Activated naive CD8-positive, alpha-beta T cell treated with anti-CD3 and anti-CD28 coated beads, Interleukin-2, amount 50 U/mL, for 24 hours (primary cell): ENCODE results near the gene PITRM1.

ENCODE experiments used
- ATAC-seq: fragments of 150-1000 bp; cut with Tn5 transposase; one replicate; pipeline ENCODE4 v1.10.0; 2021
- DNase-seq: peaks from one replicate; pipeline ENCODE4 v3.0.0; 2021
- H3K27ac Mint-ChIP-seq: one replicate; pipeline ENCODE4 v1.8.0; 2021; ENCODE audit warnings: mild to moderate bottlenecking, mixed read lengths
- H3K27me3 Mint-ChIP-seq: one replicate; pipeline ENCODE4 v1.8.0; 2021; ENCODE audit warnings: mixed read lengths
- H3K36me3 Mint-ChIP-seq: one replicate; pipeline ENCODE4 v1.8.0; 2021; ENCODE audit warnings: low read depth, mixed read lengths
- H3K4me1 Mint-ChIP-seq: one replicate; pipeline ENCODE4 v1.8.0; 2021; ENCODE audit warnings: mixed read lengths
- H3K4me3 Mint-ChIP-seq: one replicate; pipeline ENCODE4 v1.8.0; 2021; ENCODE audit warnings: mild to moderate bottlenecking, moderate library complexity, mixed read lengths
- H3K9me3 Mint-ChIP-seq: one replicate; pipeline ENCODE4 v1.8.0; 2021; ENCODE audit warnings: mixed read lengths

The PITRM1 gene

DNA sequence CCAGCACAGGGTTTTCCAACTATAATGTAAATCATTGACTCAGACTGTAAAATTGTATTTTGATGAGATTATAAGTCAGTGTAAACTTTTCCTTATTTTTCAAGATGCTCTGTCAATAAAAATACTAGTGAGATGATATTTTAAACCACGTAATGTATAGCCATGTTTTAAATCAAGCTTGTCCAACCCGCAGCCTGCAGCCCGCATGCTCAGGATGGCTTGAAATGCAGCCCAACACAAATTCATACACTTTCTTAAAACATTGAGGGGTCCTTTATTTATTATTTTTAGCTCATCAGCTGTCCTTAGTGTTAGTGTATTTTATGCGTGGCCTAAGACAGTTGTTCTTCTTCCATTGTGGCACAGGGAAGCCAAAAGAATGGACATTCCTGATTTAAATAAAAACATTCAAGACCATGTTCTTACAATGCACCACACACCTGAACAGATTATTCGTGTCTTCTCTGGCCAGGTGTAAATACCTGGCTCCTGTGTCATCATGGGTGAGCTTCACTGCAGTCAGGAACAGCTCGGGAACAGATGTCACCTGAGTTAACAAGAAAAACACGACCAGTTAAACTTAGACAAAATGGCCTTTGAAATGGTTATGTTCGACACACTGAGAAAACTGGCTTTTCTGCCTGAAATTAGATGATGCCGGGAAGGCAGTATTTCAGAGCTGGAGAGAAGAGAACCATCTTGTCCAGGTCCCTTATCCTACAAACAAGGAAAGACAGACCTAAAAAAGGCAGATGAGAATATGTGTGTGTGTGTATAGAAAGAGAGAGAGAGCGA, 5.9 kb downstream of the PITRM1 start:
- no peak for ATAC-seq
- Mint-ChIP-seq H3K36me3 (peaks cover 60% of the 10 kb centered on the region), H3K27ac (no peak overlapping the region), H3K4me3 (no peak overlapping the region), H3K4me1 (peaks cover 21% of the 10 kb centered on the region), H3K27me3 (no peaks in the 10 kb centered on the region), H3K9me3 (peaks cover 4% of the 10 kb centered on the region)
- no peak for DNase-seq

DNA sequence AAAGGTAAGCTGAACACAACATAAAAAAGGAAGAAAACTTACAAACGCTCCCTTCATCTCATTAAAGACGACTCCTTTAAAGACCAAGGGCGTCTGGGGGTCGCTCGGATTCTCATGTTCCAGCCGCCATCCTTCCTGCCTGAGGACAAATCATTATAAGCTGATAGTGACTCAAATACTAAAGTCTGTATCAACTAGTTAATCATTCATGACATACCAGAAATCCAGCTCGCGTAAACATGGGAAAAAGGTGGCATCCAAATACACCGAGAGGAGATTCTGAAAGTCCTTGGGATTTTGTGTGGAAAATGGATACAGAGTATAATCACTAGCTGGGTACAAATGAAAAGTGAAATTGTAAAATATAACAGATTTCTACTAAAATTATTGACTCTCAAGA, 7.4 kb downstream of the PITRM1 start:
- DNase-seq (no peak), ATAC-seq (no peak)
- Mint-ChIP-seq H3K27me3 (no peaks in the 10 kb centered on the region), H3K36me3 (peaks cover 65% of the 10 kb centered on the region), H3K4me1 (peaks cover 12% of the 10 kb centered on the region), H3K4me3 (no peak overlapping the region), H3K9me3 (peaks cover 4% of the 10 kb centered on the region), H3K27ac (no peak overlapping the region)

DNA sequence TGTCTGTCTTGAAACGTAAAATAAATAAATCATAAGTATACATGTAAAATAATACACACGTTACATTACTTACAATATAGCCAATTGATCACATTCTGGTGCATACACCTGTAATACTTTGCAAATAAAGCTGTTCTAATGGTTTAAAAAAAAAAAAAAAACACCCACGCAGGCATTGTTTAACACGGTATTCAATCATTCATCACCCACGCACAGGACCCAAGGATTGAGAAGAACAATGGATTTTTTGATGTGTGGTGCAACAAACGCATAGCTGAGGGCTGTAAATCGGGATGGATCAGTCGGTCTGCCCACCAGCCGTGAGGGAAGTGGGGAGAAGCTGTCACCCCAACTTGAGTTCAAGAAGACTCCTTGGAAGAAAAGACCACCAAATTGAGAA, 8.7 kb downstream of the PITRM1 start:
- Mint-ChIP-seq H3K36me3 (peaks cover 67% of the 10 kb centered on the region), H3K4me3 (no peak overlapping the region)
- no peak for ATAC-seq

DNA sequence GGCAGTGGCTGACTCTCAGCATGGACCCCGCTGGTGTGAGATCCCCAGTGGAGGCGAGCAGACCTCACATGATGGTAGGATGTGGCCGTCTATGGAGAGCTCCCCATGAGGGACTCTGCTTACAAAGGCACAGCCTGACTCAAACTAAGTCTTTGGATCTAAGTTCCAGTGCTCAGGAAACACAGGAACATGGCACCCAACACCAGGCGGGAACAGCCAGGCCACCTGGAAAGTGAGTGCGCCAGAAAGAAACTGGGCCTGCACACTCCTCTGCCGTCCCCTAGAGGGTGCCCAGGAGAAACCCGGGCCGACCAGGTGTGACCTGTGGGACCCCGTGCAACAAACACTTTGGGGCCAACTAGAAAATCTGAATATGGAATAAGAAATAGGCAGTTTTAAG, 10.0 kb downstream of the PITRM1 start:
- no peak overlapping the region for H3K27ac Mint-ChIP-seq
- no peak overlapping the region for H3K4me3 Mint-ChIP-seq
- ATAC-seq = no peak
- no peaks in the 10 kb centered on the region for H3K27me3 Mint-ChIP-seq
- no peak for DNase-seq
- H3K4me1 Mint-ChIP-seq = no peaks in the 10 kb centered on the region
- H3K9me3 Mint-ChIP-seq = no peaks in the 10 kb centered on the region
- peaks cover 66% of the 10 kb centered on the region for H3K36me3 Mint-ChIP-seq

More for the DNA sequence above, 8.7 kb downstream of the PITRM1 start:
- no peak overlapping the region for H3K27ac Mint-ChIP-seq
- no peaks in the 10 kb centered on the region for H3K27me3 Mint-ChIP-seq
- H3K4me1 Mint-ChIP-seq = peaks cover 6% of the 10 kb centered on the region
- H3K9me3 Mint-ChIP-seq = no peaks in the 10 kb centered on the region
- DNase-seq = no peak

DNA sequence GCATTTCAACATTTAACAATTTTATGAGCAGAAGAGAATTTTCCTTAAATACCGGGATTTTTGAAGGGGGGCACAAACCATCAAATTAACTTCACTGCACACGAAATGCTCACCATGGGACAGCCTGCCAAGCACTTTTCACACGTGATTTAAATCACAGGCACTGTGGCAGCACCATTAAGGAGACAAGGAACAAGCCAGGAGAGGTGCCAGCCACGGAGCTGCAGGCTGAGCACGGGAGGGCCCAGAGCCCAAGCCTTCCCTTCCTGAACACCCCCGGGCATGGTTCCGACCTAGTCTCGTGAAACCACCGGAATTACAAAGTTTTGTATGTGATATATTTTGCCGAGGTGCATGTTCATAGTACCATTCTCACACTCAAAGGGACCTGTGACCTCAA, 13.4 kb downstream of the PITRM1 start:
- H3K4me1 Mint-ChIP-seq = no peaks in the 10 kb centered on the region
- peaks cover 73% of the 10 kb centered on the region for H3K36me3 Mint-ChIP-seq
- ATAC-seq (no peak), DNase-seq (no peak)
- no peak overlapping the region for H3K4me3 Mint-ChIP-seq
- no peaks in the 10 kb centered on the region for H3K9me3 Mint-ChIP-seq
- no peaks in the 10 kb centered on the region for H3K27me3 Mint-ChIP-seq
- H3K27ac Mint-ChIP-seq = no peak overlapping the region

DNA sequence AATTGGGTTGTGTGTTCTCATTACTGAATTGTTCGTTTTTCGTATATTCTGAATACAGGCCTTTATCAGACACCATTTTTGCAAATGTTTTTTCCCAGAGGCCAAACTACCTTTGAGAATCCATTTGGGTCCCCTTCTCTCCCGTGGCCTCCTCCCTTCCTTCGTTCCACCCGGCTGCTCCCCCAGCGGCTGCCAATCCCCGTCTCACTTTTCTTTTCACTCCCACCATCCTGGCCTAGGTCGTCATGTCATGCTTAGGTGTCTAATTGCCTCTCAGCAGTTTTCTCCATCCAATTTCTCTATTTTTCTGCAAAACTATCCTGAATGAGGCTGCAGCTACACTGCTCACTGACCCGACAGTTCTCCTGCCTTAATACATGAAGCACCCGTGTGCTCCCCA, 17.9 kb downstream of the PITRM1 start:
- Mint-ChIP-seq H3K4me3 (no peak overlapping the region), H3K9me3 (no peaks in the 10 kb centered on the region), H3K4me1 (peaks cover 4% of the 10 kb centered on the region), H3K36me3 (peaks cover 72% of the 10 kb centered on the region), H3K27ac (no peak overlapping the region), H3K27me3 (no peaks in the 10 kb centered on the region)
- no peak for ATAC-seq
- DNase-seq = no peak

DNA sequence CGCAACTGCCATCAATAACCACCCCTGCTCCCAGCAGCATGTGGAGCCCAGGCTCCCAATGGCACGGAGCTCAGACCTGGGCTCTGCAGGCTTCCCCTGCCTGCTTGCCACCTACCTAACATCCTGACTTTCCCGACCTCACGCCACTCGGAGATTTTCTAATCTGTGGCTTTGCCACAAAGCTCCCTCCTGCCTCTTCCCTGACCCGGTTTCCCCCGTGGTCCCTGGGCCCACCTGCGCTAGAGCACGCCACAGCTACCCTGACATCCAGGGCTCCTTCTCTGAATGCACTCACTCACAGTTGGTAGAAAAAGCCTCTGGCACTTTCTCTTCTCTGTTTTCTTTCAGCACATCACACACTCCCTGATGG, 20.0 kb downstream of the PITRM1 start:
- H3K9me3 Mint-ChIP-seq = no peaks in the 10 kb centered on the region
- H3K27me3 Mint-ChIP-seq = no peaks in the 10 kb centered on the region
- H3K27ac Mint-ChIP-seq = no peak overlapping the region
- peaks cover 66% of the 10 kb centered on the region for H3K36me3 Mint-ChIP-seq
- ATAC-seq (no peak), DNase-seq (no peak)
- H3K4me1 Mint-ChIP-seq = peaks cover 4% of the 10 kb centered on the region
- H3K4me3 Mint-ChIP-seq = no peak overlapping the region

DNA sequence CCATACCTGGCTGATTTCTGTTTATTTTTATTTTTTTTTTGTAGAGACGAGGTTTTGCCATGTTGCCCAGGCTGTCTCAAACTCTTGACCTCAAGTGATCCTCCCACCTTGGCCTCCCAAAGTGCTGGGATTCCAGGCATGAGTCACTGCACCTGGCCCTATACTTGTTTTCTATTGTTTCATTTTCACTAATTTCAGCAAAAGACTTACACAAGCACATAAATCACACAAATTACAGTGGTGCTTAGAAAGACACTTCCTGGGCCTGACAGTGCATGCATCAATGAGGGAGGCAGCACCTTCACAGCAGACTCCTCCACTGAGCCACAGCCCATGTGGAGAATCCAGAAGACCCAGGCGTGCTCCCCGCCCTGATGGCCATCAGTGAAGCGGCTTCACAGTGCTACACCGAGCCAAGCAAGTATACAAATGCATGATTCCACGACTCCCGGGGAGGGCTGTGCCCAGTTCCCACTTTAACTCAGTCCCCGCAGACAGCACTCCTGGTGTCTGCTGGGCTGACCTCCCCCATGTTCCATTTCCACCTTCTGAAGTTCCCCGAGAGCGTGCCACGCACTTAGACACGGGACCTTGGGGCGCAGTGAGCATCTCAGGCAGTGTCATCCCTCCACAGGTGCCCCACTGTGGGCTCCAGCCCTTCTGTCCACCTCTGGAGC, 20.6 kb downstream of the PITRM1 start:
- Mint-ChIP-seq H3K4me1 (peaks cover 4% of the 10 kb centered on the region), H3K27ac (no peak overlapping the region), H3K36me3 (peaks cover 62% of the 10 kb centered on the region), H3K4me3 (no peak overlapping the region), H3K27me3 (no peaks in the 10 kb centered on the region), H3K9me3 (no peaks in the 10 kb centered on the region)
- ATAC-seq (no peak), DNase-seq (no peak)

DNA sequence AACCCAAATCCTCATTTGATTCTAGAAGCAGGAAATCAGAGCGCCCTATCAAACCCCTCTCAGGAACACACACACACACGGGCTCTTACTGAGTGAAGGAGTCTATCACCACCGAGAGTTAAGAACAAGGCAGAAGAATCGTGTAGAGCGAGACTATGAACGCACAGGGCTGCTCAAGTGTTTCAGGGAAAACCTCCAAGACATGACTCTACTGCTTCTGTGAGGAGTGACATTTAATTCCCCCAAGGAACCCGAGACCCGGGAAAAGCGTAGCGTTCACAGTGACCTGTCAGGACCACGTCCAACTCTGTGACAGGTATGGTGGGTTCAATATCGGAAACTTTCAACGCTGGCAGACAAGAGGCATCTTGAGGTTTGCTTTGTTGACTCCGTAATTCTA, 21.6 kb downstream of the PITRM1 start:
- H3K4me1 Mint-ChIP-seq = peaks cover 4% of the 10 kb centered on the region
- DNase-seq (no peak), ATAC-seq (no peak)
- no peaks in the 10 kb centered on the region for H3K27me3 Mint-ChIP-seq
- no peaks in the 10 kb centered on the region for H3K9me3 Mint-ChIP-seq
- H3K27ac Mint-ChIP-seq = no peak overlapping the region
- H3K36me3 Mint-ChIP-seq = peaks cover 57% of the 10 kb centered on the region
- H3K4me3 Mint-ChIP-seq = no peak overlapping the region

DNA sequence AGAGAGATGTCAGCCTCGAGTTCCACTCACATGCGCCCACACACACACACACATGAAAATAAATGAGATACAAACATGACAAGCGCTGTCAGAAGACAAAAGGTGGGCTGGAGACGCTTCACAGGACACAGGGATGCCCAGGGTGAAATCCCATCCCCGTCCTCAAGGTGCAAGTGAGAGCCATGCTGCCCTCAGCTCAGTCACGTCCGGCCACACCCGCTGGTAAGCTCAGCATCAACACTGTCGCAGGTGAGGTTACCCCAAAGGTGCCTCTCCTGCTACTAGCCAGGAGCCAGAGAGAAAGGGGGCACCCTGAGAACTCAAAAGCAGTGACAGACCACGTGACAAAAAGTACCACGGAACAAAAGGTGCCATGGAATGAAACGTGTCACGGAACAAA, 22.2 kb downstream of the PITRM1 start:
- H3K27ac Mint-ChIP-seq = no peak overlapping the region
- DNase-seq (no peak), ATAC-seq (no peak)
- H3K27me3 Mint-ChIP-seq = no peaks in the 10 kb centered on the region
- peaks cover 56% of the 10 kb centered on the region for H3K36me3 Mint-ChIP-seq
- no peak overlapping the region for H3K4me3 Mint-ChIP-seq
- peaks cover 4% of the 10 kb centered on the region for H3K4me1 Mint-ChIP-seq
- H3K9me3 Mint-ChIP-seq = no peaks in the 10 kb centered on the region

DNA sequence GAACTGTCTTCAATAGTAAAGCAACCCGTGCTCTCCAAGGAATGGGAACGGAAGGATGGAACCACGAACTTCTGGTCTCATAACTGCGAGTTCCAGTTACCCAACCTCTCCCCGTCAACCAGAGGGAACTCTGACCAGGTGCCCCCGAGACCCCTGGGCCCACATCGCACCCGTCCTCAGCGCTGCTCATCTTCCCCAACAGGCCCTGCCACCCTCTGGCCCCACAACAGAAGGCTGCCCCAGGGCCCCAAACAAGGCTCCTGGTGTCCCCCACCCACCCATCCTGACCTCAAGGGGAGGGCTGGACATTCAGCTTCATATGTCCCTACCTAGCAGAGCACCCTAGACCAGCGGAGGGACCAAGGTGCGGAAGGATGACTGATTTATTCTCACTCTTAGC, 22.7 kb downstream of the PITRM1 start:
- no peak overlapping the region for H3K4me3 Mint-ChIP-seq
- no peak overlapping the region for H3K27ac Mint-ChIP-seq
- H3K27me3 Mint-ChIP-seq = no peaks in the 10 kb centered on the region
- ATAC-seq (no peak), DNase-seq (no peak)
- no peaks in the 10 kb centered on the region for H3K9me3 Mint-ChIP-seq
- peaks cover 52% of the 10 kb centered on the region for H3K36me3 Mint-ChIP-seq
- H3K4me1 Mint-ChIP-seq = peaks cover 4% of the 10 kb centered on the region

DNA sequence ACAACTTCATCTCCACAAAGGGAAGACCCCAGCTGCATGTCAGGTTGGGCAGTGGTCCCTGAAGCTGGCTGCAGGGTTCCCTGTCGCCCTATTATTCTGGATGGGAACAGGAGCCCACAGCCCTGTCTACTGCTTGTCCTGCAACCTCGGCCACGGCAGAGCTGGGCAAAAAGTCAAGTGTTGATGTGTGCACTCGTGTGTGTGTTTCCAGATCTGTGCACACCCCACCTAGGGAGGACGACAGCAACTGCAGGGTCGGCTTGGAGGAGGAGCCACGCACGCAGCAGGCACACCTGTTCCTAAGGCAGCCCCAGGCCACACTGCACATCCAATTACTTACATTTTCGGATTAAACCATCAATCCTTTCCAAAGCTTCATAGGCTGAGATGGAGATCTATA, 23.6 kb downstream of the PITRM1 start:
- H3K27ac Mint-ChIP-seq = no peak overlapping the region
- no peak overlapping the region for H3K4me3 Mint-ChIP-seq
- H3K27me3 Mint-ChIP-seq = no peaks in the 10 kb centered on the region
- DNase-seq (no peak), ATAC-seq (no peak)
- H3K4me1 Mint-ChIP-seq = peaks cover 4% of the 10 kb centered on the region
- no peaks in the 10 kb centered on the region for H3K9me3 Mint-ChIP-seq
- H3K36me3 Mint-ChIP-seq = peaks cover 48% of the 10 kb centered on the region

DNA sequence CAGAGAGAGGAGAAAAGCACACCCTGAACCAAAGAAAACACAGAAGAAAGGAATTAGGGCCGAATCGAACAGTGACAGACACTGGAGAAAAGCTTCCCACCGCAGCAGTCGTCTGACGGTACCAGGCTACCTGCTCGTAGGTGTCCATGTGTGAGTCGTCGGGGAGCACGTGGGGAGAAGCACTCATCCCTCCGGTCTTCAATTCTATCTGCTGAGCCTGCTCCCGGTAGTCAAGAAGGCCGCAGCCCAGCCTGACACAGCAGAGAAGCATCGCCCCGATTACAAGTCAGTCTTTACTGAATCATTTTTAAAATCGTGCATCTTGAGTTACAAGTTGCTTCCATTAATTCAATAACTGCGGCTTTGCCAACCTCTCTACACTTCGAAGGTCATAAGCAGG, 24.5 kb downstream of the PITRM1 start:
- ATAC-seq (no peak), DNase-seq (no peak)
- peaks cover 4% of the 10 kb centered on the region for H3K4me1 Mint-ChIP-seq
- H3K36me3 Mint-ChIP-seq = peaks cover 50% of the 10 kb centered on the region
- no peak overlapping the region for H3K27ac Mint-ChIP-seq
- H3K9me3 Mint-ChIP-seq = no peaks in the 10 kb centered on the region
- no peak overlapping the region for H3K4me3 Mint-ChIP-seq
- H3K27me3 Mint-ChIP-seq = no peaks in the 10 kb centered on the region

DNA sequence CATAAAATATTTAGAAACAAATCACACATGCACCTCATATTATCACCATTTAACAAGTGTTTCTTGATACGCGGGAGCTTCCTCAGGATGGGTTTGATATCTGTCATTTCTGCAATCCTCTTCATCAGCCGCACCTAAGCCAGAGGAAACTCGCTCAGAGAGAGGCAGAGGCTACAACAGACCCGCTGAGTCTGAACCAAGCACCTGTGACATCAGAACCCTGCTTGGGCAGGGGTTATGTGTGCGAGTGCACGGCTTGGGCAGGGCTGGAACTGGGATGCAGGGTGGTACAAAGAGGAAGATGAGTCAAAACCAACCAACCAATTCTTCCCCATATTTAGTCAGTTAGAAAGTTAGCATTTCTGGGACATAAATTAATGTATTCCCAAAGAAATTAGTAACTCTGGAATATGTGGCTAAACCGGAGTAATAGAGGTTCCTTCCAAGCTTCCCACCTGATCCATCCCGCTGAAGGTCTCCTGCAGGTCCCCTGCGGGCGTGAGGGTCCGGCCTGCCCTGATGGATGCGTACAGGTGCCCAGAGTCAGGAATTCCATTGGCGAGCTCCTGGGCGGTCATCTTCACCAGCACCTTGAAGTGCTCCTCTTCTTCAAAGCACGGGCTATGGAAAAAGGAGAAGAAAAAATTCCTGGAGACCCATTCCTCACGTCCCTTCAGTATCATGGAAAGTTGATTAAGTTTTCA, 25.3 kb downstream of the PITRM1 start:
- Mint-ChIP-seq H3K27me3 (no peaks in the 10 kb centered on the region), H3K4me3 (no peak overlapping the region), H3K9me3 (no peaks in the 10 kb centered on the region), H3K36me3 (peaks cover 48% of the 10 kb centered on the region), H3K4me1 (peaks cover 4% of the 10 kb centered on the region), H3K27ac (no peak overlapping the region)
- no peak for ATAC-seq
- no peak for DNase-seq

DNA sequence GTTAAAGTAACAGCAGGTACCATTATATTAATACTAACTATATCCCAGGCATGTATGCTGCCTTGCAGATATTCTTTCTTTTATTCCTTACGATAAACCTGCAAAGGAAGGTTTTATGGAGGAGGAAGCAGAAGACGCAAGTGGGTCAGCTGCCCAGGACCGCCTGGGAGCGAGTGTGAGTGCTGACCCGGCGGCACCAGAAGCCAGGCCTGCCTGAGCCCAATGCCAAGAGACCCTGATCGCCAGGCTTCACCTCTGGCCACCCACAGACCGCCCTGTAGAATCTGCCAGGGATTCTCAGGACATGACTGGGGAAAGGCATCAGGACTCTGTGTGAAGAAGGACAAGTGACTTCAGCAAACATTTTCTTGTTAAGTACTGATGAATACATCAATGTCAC, 26.3 kb downstream of the PITRM1 start:
- no peaks in the 10 kb centered on the region for H3K4me1 Mint-ChIP-seq
- no peaks in the 10 kb centered on the region for H3K9me3 Mint-ChIP-seq
- H3K27ac Mint-ChIP-seq = no peak overlapping the region
- H3K27me3 Mint-ChIP-seq = no peaks in the 10 kb centered on the region
- H3K36me3 Mint-ChIP-seq = peaks cover 50% of the 10 kb centered on the region
- no peak for DNase-seq
- no peak for ATAC-seq
- no peak overlapping the region for H3K4me3 Mint-ChIP-seq
